GM18951 (cell line): ENCODE data around the gene CPTP.

Experiments
- POLR2A ChIP-seq: IDR thresholded peaks from 4 replicates; pipeline ENCODE4 v1.6.1; 2011; ENCODE audit warnings: mild to moderate bottlenecking; ENCODE audit not compliant: insufficient read length, insufficient read depth; ENCODE audit errors: extremely low read depth
- in situ Hi-C: fragments of 300-500 bp; cut with MboI; formaldehyde crosslinking; loops from one replicate; pipeline ENCODE4 v1.12.0; 2022; ENCODE audit warnings: low sequenced_read_pairs, mixed read lengths, inconsistent platforms; ENCODE audit not compliant: unreplicated experiment

CPTP gene

DNA sequence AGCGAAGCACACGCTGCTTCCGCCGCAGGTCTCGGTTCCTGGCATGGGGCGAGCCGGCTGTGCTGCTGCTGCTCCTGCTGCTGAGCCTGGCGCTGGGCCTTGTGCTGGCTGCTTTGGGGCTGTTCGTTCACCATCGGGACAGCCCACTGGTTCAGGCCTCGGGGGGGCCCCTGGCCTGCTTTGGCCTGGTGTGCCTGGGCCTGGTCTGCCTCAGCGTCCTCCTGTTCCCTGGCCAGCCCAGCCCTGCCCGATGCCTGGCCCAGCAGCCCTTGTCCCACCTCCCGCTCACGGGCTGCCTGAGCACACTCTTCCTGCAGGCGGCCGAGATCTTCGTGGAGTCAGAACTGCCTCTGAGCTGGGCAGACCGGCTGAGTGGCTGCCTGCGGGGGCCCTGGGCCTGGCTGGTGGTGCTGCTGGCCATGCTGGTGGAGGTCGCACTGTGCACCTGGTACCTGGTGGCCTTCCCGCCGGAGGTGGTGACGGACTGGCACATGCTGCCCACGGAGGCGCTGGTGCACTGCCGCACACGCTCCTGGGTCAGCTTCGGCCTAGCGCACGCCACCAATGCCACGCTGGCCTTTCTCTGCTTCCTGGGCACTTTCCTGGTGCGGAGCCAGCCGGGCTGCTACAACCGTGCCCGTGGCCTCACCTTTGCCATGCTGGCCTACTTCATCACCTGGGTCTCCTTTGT lies 9.1 kb downstream of the CPTP start:
- in situ Hi-C loops = no loop called here
- TF ChIP-seq POLR2A = no peak

DNA sequence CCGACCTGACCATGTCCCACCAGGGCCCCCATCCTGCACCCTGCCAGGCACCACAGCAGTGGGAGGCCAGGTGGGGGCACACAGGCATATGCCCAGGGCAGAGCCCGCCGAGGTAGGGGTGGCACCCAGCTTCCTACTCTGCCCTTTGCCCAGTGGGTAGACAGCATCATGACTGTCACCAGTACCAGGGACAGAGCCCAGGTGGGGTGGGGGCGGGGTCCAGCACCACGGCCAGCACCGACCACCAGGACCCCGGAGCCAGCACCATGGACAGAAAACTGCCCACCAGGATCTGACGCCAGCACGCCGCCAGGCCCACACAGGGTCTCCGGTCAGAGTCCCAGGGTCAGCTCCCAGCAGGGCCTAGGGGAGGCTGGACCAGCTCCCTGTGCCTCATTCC lies 10.2 kb downstream of the CPTP start:
- in situ Hi-C loops = no loop called here
- TF ChIP-seq POLR2A = no peak

DNA sequence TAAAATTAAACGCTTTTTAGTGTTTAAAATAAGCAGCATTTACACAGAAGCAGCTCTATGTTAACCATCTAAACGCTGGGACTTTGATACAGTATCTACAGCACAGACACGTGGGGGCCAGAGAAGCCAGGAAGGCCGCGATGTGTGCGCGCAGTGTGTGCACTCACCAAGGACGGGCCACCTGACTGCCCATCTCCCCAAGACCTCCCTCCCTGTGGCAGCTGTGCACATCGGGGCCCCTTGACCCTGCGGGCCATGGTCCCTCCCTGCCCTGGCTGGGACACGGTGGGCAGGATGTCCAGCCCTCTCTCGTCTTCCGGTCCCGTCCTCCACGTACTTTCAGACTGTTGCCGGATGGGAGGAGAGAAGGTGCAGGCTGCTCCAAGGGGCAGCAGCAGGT lies 10.7 kb downstream of the CPTP start:
- TF ChIP-seq POLR2A = no peak
- in situ Hi-C loops = no loop called here

DNA sequence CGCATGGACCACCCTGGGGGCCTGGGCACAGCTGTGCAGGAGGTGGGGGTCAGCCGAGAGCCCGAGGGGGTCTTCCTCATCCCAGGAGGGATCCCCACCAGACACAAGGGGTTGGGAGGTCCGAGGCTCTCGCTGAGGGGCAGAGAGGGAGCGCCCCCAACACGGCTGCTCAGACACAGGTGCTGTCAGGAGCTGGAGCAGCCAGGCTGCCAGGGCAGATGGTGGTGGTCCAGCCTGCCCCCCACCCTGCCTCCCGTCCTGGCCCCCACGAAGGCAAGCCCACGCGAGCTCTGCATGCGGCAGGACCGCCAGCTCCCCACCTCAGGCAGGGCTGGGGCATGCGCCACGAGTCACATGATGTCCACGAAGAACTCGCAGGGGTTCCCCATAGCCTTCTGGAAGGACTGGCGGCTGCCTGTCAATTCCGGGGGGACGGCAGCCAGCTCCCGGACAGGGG lies 11.2 kb downstream of the CPTP start:
- no peak for TF ChIP-seq POLR2A
- in situ Hi-C loops = no loop called here

DNA sequence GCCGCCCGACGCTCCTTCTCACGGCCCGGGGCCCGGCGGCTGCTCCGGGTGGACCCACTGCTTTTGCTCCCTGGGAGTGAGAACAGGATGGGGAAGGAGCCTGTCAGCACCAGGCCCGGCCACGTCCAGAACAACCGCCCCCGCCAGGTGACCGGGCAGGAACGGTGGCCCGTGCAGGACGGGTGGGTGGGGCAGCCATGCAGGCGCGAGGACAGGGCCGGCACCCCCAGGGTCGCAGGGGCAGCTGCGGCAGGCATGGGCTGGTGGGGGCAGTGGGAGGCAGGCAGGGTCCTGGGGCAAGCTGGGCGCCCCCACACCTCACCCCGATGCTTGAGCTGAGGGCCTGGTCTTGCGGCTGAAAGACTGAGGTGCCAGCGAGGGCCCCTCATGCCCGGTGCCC lies 11.8 kb downstream of the CPTP start:
- in situ Hi-C loops = no loop called here
- no peak for TF ChIP-seq POLR2A

DNA sequence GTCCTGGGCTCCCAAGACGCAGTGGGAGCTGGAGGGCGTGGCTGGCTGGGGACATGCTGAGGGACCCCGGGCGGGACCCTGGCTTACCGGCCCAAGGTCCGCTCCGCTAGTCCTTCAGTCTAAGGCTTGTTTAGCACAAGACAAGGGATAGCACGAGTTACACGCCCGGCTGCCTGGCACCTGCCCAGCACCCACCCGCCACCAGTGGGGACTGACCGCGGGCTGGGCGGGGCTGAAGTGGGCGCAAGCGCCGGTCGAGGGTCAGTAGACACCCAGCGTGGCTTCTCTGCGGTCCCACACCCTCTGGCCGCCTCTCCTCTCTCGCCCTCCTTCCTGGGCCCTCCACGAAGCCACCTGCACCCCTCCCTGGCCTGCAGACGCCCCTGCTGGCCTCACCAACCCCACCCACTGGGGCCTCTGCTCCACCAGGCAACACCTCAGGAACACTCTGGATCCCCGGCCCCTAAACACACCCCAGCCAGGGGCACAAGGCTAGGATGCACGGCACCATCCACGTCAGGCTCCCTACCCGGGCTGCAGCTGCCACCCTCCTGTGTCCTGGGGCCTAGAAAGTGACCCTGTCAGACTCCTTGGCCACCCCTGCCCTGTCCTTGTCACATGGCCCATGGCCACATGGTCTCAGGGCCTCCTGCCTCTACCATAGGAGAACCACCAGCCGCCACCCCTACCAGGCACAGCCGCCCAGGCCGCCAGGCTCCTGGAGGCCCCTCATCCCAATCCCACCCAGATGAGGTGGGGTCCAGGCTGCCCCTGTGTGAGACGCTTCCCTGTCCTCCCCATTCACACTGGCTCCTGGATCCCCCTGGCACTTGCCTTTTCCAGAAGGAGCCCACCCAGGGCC lies 12.6 kb downstream of the CPTP start:
- in situ Hi-C loops = no loop called here
- no peak for TF ChIP-seq POLR2A

DNA sequence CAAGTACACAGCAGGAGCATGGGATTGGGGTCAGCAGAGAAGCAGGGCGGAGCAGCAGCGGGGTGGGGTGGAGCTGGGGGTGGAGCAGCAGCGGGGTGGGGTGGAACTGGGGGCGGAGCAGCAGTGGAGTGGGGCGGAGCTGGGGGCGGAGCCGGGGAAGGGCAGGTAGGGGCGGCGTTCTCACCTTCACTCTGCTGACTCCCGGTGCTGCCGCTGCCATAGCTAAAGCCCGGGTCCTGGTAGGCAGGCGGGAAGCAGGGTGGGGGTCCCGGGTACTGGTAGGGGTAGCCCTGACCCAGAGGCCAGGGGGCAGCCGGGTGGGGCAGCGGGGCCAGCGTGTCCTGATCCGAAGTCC lies 13.2 kb downstream of the CPTP start:
- in situ Hi-C loops = no loop called here
- TF ChIP-seq POLR2A = no peak

DNA sequence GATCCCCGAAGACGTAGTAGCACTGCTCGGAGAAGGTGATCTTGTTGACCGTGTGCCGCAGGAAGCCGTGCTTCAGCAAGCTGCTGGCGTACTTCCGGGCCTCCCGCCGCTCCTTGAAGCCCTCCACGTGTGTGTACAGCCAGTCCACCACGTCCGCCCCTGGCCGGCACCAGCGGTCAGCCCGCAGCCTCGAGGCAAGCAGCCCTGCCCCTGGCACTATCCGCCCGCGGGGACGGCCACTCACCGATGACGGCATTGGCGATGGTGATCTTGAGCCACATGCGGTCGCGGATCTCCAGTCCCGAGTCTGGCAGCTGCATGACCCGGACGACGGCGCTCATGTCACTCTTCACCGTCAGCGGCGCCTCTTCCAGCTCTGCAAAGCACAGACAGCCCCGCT lies 13.7 kb downstream of the CPTP start:
- no peak for TF ChIP-seq POLR2A
- in situ Hi-C loops = no loop called here

DNA sequence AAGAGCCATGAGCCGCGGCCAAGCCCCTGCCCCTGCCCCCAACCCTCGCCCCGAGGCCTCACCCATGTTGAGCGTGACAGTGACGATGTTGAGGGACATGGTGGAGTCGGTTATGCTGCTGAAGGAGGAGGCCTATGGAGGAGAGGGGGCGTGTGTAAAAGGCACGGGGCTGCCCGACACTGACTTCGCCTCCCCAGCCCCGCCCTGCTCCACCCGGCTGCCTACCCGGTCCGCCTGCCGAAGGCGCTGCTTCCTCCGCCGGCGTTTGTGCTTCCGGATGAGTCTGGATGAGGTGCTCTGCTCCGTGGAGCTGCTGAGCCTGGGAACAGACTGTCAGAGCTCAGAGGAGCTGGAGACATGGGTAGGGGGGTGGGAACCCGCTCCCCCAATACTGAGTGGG lies 15.6 kb downstream of the CPTP start:
- TF ChIP-seq POLR2A = no peak
- in situ Hi-C loops = no loop called here

DNA sequence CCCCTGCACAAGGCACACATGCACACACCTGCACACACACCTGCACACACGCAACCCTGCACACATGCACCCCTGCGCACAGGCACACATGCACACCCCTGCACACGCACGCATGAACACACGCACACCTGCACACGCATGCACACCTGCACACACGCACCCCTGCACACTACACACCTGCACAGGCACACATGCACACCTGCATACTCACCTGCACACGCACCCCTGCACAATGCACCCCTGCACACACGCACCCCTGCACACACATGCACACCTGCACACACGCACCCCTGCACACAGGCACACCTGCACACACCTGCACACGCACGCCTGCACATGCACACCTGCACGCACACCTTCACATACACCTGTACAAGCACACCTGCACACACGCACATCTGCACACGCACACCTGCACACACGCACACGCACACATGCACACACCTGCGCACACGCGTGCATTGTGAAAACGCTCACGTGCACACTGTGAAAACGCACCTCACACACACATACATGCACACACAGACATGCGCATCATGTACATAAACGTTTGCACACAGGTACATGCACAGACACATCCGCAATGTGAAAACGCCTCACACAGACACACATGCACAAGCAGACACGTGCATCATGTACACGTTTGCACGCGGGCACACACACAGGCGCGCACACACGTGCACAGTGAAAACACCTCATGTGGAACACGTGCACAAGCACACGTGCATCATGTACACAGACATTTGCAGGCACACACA lies 16.4 kb downstream of the CPTP start:
- in situ Hi-C loops = no loop called here
- no peak for TF ChIP-seq POLR2A

DNA sequence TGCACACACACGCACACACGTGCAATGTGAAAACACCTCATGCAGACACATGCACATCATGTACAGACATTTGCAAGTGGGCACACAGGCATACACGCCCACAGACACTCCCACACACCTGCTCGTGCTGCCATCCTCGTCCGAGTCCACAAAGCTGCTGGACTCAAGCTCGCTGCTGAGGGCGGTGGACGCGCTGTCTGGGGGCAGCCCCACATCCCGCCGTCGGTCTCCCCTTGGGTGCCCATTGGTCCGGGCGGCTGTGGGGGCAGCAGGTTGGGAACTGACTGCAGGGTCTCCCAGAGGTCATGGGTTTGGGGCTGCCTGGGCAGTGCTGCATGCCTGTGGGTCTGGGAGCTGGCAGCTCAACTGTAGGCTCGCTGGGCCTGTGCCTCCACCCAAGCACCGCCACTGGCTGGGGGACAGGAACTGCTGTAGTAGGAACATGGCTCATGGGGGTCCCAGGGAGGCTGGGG lies 17.0 kb downstream of the CPTP start:
- in situ Hi-C loops = no loop called here
- no peak for TF ChIP-seq POLR2A

DNA sequence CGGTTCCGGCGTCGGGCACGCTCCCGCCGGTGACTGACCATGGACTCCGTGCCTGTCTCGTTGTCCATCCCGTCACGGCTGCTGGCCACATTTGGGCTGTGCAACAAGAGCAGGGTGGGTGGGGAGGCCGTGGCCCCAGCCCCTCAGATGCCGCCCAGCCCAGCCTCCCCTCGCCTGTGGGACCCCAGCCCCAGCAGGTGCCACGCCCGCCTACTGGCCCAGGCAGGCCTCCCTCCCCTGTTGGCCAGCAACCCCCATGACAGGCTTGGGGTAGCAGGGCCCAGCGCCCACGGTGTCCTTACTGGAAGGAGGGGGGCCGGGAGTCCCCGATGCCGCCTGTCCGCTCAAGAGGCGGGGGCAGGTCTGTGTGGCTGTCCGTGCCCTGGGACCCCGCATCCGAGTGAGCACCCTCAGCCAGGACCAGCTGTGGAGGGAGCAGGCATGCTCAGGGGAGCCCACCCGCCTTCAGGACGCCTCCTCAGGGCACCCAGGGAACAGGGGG lies 17.5 kb downstream of the CPTP start:
- in situ Hi-C loops = no loop called here
- no peak for TF ChIP-seq POLR2A

DNA sequence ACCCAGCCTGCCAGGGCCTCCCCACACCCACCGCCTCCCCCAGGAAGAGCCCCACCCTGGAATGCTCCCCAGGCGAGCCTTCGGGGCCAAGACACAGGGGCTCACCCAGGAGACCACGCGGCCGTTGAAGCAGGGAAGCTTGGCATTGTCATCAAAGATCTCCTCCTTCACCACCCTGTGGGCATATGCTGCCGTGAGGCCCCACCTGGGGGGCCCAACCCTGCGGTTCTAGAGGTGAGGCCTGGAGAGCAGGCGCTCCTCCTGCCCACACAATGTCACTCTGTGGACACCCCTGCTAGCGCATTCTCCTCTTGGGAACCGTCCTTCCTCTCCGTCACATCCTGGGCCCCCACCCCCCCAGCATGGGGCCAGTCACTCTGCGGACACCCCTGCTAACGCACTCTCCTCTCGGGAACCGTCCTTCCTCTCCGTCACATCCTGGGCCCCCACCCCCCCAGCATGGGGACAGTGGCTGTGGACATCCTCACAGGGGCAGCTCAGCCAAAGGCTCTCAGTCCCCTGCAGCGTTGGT lies 18.0 kb downstream of the CPTP start:
- in situ Hi-C loops = no loop called here
- no peak for TF ChIP-seq POLR2A
